CD4-positive, alpha-beta T cell treated with Interleukin-4 for 1 hour (primary cell): Measurements from ENCODE around the gene PNRC2.
"Not testable (repeated sequence)": the region's sequence is repeated elsewhere in the genome, so short reads cannot be mapped to it uniquely, and the experiment has no call there.

Experiments
- DNase-seq, 2 donors: peaks; one replicate each; pipeline ENCODE4 v3.0.0-alpha.2; 2020 to 2022

The PNRC2 gene

GRCh38 chr1:23996700-23997229, 37.1 kb downstream of the PNRC2 start:
- DNase-seq, result no peak

- DNase-seq, result no peak
These were observed 38.2 kb downstream of the PNRC2 start for GRCh38 chr1:23997812-23998211.

- no peak for DNase-seq
These were observed 39.6 kb downstream of the PNRC2 start for GRCh38 chr1:23999156-23999671.

GRCh38 chr1:24002695-24003094, 43.1 kb downstream of the PNRC2 start:
- no peak for DNase-seq

GRCh38 chr1:24003331-24003972, 43.8 kb downstream of the PNRC2 start:
- no peak for DNase-seq

- DNase-seq, result no peak
These were observed 44.5 kb downstream of the PNRC2 start for GRCh38 chr1:24004132-24004531.

- DNase-seq, result no peak
These were observed 45.5 kb downstream of the PNRC2 start for GRCh38 chr1:24005163-24005562.

- DNase-seq, result no peak
These were observed 47.5 kb downstream of the PNRC2 start for GRCh38 chr1:24007079-24007478.

GRCh38 chr1:24008574-24009184, 49.1 kb downstream of the PNRC2 start:
- DNase-seq, result not testable (repeated sequence)

- DNase-seq, result no peak
These were observed 49.8 kb downstream of the PNRC2 start for GRCh38 chr1:24009406-24009805.

- no peak for DNase-seq
These were observed 51.0 kb downstream of the PNRC2 start for GRCh38 chr1:24010650-24011049.

- not testable (repeated sequence) for DNase-seq
These were observed 53.2 kb downstream of the PNRC2 start for GRCh38 chr1:24012878-24013277.
